HG03175 (cell line): ENCODE results near the gene MSTN.
A peak's percentile ranks its signal among the peaks of the same experiment; 100 is the strongest.
"Not testable (repeated sequence)": the region's sequence is repeated elsewhere in the genome, so short reads cannot be mapped to it uniquely, and the experiment has no call there.

Source experiments
- ATAC-seq: cut with Tn5 transposase; IDR thresholded peaks from one replicate; pipeline ENCODE4 v1.9.1; 2021; ENCODE audit warnings: mild to moderate bottlenecking, moderate library complexity; ENCODE audit not compliant: unreplicated experiment

The MSTN gene

DNA sequence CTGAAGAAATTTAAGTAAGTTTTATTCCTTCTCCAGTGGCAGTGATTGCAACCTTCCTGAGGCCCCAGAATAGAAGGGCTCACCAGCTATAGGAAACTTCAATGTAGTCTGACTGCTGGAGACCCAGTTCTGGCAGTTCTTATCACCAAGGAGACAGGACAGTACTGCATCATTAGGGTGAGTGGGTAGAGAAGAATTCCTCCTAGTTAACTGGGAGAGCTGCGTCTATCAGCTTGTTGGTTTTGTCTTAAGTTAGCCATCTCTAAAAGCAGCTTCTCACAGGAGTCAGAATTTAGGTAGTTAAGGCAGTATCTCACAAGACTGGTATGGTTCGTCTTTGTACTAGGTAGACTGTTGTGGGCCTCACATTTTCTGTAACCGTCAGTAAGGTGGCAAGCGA, 3.3 kb upstream of the MSTN start:
- ATAC-seq, result no peak

- ATAC-seq, result no peak
Measured at GRCh38 chr2:190063624-190064023, 1.1 kb upstream of the MSTN start.

DNA sequence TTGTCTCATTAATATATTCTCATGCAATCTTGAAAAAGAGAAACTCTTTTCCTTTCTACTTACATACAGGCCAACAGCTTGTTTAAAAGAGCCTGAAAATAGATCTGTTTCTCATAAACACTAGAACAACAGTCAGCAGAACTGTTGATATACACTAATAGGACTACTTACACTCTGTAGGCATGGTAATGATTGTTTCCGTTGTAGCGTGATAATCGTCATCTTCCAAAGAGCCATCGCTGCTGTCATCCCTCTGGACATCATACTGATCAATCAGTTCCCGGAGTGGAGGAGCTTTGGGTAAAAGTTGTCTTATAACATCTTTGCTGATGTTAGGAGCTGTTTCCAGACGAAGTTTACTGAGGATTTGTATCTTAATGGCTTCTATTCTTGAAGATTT, 476 bp downstream of the MSTN start:
- no peak for ATAC-seq

DNA sequence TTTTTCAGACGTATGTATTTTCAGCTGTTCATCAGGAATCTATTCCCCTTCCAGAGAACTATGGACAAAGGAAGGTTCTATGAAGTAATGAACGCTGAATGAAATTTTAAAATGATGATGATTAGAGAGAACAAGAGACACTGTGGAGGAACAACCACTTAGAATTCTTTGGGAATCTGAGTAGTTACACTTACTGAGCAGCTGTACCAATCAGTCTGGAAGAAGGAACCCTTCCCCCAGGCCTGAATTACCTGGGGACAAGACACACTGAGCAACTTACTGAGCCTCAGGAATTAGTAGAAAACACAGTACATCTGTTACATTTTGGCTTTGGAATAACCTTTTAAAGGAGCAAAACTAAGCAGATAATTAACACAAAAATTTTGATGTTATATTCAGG, 1.9 kb downstream of the MSTN start:
- no peak for ATAC-seq

DNA sequence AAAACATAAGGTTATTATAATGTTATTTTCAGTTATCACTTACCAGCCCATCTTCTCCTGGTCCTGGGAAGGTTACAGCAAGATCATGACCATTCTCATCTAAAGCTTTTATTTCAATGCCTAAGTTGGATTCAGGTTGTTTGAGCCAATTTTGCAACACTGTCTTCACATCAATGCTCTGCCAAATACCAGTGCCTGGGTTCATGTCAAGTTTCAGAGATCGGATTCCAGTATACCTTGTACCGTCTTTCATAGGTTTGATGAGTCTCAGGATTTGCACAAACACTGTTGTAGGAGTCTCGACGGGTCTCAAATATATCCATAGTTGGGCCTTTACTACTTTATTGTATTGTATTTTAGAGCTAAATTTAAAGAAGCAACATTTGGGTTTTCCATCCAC, 2.5 kb downstream of the MSTN start:
- ATAC-seq, result no peak

DNA sequence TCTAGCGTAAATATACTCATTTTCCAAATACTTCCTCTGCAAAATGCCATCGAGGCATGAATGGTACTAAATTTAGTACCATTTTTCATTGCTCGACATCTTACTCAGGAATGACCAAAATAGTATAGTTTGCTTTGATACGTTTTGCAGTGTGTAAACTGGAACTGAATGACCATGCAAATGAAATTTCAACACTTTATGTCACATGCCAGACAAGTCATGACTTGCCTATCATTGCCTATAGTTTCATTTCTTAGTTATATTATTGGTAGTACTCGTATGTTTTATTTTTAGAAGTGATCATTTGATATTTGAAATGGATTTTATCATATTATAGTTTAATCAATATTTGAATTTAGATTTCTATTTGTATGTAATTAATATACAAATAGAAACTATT, 9.1 kb downstream of the MSTN start:
- ATAC-seq, result no peak

DNA sequence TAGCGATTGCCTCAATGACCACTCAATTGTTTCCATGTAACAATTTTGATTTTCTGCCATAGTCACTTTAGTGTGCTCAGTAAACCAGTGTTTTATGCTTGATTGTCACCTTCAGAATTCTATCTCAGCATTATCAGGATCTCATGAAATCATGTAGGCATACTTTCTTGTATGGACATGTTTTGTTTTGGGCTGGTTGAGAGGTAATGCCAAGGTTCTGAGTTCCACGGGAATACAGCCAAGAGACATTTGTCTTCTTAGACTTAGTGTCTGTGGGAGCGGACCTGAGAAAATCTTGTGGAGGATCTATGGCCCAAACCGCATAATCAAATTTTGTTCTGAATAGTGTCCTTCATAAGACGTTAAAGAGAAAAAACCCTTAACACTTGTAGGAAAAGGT, 10.2 kb downstream of the MSTN start:
- ATAC-seq, result no peak

DNA sequence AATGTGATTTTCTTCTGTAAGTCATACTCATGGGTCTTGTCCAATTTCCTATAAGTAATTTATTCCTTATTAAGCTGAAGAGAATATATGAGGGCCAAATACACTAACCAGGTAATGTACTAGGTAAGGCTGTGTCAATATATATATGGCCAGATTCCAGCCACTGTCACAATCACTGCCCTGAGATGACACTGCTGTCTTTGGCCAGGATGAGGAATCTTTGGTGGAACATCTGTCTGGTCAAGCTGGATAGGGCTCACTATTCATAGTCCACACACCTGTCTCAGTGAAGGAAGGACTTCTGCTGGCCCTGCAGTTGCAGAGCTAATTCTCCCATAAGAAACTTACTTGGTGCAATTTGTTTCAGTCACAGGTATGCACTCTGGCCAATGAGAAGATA, 11.3 kb downstream of the MSTN start:
- ATAC-seq, result no peak

- ATAC-seq, result no peak
Measured at GRCh38 chr2:190050001-190050400, 12.5 kb downstream of the MSTN start.

DNA sequence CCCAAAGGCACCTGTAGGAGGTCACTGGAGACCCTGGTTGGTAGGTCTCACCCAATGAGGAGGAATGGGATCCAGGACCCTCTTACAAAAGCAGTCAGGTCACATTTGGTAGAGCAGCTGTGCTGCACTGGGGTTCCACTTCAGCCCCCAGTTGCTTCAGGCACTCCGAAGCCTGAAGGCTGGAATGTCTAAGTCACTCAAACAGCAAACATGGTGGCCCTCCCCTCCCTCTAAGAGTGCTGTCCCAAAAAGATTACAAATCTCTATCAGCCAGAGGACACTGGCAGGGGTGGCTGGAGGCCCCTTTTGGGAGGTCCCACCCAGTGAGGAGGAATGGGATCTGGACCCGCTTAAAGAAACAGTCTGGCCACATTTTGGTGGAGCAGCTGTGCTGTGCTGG, 17.7 kb downstream of the MSTN start:
- no peak for ATAC-seq

DNA sequence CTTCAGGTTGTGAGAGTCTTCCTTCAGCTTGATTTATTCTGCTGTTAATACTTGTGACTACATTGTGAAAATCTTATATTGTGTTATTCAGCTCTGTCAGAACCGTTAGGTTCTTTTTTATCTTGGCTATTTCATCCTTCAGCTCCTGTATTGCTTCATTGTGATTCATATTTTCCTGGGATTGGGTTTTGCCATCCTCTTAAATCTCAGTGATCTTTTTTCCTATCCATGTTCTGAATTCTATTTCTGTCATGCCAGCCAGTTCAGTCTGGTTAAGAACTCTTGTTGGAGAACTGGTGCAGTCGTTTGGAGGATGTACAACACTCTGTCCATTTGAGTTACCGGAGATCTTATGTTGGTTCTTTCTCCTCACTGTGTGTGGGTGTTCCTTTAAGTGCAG, 19.1 kb downstream of the MSTN start:
- no peak for ATAC-seq

DNA sequence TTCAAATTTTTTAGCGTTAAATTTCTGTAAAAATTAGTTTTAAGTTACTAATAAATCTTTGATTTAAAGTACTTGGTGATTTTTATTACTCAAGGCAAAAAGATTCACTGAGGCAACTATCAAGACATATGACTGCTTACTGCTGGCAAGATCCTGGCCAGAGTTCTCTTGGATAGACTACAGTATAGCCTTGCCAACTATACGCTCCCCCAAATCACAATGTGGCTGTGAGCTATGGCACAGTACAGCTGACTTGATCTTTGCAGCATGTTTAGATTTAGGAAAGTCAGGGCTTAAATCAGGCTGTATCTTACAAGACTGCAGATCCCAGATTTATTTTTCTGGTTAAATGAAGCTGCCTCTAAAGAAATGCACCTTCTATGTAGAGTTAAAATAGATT, 26.5 kb downstream of the MSTN start:
- no peak for ATAC-seq

DNA sequence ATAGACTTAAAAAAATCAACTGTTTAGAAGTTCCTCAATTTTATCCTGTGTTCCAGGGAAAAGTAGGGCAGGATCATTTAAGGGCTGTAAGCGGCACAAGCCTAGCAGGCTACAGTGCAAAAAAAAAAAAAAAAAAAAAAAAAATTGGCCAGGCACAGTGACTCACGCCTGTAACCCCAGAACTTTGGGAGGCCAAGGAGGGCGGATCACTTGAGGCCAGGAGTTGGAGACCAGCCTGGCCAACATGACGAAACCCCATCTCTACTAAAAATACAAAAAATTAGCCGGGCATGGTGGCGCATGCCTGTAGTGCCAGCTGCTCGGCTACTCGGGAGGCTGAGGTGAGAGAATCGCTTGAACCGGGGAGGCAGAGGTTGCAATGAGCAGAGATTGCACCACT, 28.1 kb downstream of the MSTN start:
- not testable (repeated sequence) for ATAC-seq

DNA sequence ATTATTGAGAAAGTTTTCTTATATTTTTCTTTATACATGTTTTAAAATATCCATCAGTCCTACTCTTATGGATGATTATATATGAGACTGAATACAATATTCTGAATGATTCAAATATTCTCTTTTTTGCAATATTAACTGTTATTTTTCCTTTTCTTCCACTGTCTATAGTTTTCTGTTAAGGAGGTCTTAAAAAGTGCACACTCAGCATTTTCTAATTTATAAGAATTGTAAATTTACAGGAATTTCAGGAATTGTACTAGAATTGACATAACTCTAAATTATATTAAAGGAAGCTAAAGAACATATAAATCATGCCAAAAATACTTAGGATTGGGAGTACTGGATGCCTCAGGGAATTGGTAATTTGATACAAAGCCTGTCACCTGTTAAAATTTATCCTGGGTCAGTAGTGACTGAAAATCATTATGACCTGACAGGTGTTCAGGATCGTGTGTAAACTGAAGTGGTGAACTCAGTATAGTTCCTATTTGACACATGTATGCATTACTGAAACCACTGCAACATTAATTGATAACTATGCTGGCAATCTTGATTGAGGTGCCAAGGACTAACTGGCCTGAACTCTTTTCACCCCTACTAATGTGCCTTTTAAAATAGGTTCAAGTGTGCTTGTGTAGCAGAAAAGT, 30.4 kb downstream of the MSTN start:
- peak; percentile 72 for ATAC-seq

- ATAC-seq, result peak; percentile 65
Measured at GRCh38 chr2:190023860-190024259, 38.7 kb downstream of the MSTN start.

DNA sequence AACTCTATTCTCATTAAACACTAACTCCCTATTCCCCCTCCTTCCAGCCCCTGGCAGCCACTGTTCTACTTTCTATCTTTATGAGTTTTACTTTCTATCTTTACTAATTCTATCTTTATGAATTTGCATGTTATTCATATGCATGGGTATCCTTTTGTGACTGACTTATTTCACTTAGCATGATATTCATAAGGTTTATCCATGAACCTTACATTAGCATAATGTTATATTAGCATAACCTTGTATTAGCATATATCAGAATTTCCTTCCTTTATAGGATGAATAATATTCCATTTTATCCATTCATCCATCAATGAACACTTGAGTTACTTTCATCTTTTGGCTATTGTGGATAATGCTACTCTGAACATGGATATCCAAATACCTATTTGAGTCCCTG, 41.8 kb downstream of the MSTN start:
- no peak for ATAC-seq

DNA sequence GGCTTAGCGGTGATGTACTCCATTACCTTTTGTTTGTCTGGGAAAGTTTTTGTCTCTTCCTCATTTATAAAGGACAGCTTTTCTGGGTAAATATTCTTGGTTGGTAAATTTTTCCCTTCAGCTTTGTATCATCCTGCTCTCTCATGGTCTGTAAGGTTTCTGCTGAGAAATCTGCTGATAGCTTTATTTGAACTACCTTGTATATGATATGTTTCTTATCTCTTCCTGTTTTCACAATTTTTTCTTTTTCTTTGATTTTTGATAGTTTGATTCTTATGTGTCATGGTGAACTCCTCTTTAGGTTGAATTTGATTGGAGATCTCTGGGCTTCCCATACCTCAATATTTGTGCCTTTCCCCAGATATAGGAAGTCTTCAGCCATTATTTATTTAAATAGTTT, 44.7 kb downstream of the MSTN start:
- ATAC-seq, result no peak

DNA sequence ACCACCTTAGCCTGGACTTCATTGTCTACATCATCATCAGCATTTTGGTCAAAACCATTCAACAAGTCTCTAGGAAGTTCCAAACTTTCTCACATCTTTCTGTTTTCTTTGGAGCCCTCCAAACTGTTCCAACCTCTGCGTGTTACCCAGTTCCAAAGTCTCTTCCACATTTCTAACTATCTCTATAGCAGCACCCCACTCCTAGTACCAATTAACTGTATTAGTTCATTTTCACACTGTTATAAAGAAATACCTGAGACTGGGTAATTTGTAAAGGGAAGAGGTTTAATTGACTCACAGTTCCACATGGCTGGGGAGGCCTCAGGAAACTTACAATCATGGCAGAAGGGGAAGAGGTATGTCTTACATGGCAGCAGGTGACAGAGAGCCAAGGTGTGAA, 46.6 kb downstream of the MSTN start:
- ATAC-seq, result not testable (repeated sequence)
